SU-DHL-6 (cell line): ENCODE data around the gene PAH.

Source experiments
- CTCF ChIP-seq: fragments of 200-600 bp; sonication (generic); IDR thresholded peaks from one replicate; pipeline ENCODE4 v1.5.1; 2017; ENCODE audit warnings: antibody characterized with exemption, mild to moderate bottlenecking, low read length, moderate library complexity; ENCODE audit not compliant: insufficient read depth, poor library complexity, severe bottlenecking
- EZH2phosphoT487 ChIP-seq: fragments of 200-600 bp; sonication (generic), shearing (Covaris generic); conservative IDR thresholded peaks from 2 replicates; pipeline ENCODE4 v1.6.1; 2018; ENCODE audit warnings: mild to moderate bottlenecking, antibody characterized with exemption, low read length, moderate library complexity, mixed read lengths

- TF ChIP-seq CTCF (no peak), EZH2phosphoT487 (no peak)
Observed at GRCh38 chr12:102950107-102950949, 33.3 kb upstream of the PAH start.
